Left colon (tissue), 2 donors: Measurements from ENCODE around the gene GOLPH3. TPM values are rescaled to one million over a fixed set of nuclear protein-coding genes. Genes with fewer than 3 reads are reported as not detected.
A peak's percentile ranks its signal among the peaks of the same experiment; 100 is the strongest.
"Not testable (repeated sequence)": the region's sequence is repeated elsewhere in the genome, so short reads cannot be mapped to it uniquely, and the experiment has no call there.

Experiments
- ATAC-seq: fragments of 200-7000 bp; cut with Tn5 transposase; one replicate; pipeline ENCODE4 v1.9.1; 2020; ENCODE audit warnings: mild to moderate bottlenecking, moderate library complexity
- DNase-seq, 2 donors: peaks; one replicate each; pipeline ENCODE4 v3.0.0-alpha.2; 2020
- intact Hi-C, 2 donors: fragments of 100-400 bp; cut with DNase I in 1 of 2; cut with micrococcal nuclease in 1 of 2; formaldehyde crosslinking; loops; one replicate each; pipeline versions ENCODE4 v1.11.2 to v1.14.0; 2022; cut with DNase I, micrococcal nuclease
- total RNA-seq, 2 donors: library from RNA; stranded (reverse); fragmentation: NEBNext Ultra II Directional; extraction: Animal tissue kit (Norgen Biotek cat#: 25700); gene quantifications; one replicate each; pipeline ENCODE4 v1.2.1, GENCODE V29; 2021
- donor health status: DM: no; HTN: no; CAD: no.
- donor health status: DM: yes; HTN: yes; CAD: no.

The GOLPH3 gene
- total RNA-seq, 2 donors from 2014 or later, result 123 to 131 TPM

GRCh38 chr5:32147236-32147635 lies 26.9 kb downstream of the GOLPH3 start:
- intact Hi-C loops, result no loop called here
- ATAC-seq (no peak), DNase-seq (no peak)

DNA sequence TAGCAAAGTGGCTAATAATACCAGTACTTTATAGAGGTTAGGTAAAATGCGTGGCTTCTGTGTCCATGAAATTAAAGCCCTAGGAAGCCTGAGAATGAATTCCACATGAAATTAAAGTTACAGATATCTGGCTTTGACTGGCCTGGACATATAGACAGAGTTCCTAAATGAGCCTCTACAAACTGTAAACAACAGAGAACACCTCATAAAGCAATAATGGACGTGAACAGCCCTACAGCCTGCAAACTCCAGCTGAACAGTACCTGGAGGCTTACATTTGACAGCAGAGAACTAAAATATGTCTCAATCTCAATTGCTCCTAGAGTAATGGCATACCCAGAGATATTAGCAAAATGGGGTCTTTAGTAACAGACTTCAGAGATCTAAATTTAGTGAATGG lies 28.7 kb downstream of the GOLPH3 start:
- DNase-seq (no peak), ATAC-seq (peak; percentile 88)
- intact Hi-C loops, result no loop called here

DNA sequence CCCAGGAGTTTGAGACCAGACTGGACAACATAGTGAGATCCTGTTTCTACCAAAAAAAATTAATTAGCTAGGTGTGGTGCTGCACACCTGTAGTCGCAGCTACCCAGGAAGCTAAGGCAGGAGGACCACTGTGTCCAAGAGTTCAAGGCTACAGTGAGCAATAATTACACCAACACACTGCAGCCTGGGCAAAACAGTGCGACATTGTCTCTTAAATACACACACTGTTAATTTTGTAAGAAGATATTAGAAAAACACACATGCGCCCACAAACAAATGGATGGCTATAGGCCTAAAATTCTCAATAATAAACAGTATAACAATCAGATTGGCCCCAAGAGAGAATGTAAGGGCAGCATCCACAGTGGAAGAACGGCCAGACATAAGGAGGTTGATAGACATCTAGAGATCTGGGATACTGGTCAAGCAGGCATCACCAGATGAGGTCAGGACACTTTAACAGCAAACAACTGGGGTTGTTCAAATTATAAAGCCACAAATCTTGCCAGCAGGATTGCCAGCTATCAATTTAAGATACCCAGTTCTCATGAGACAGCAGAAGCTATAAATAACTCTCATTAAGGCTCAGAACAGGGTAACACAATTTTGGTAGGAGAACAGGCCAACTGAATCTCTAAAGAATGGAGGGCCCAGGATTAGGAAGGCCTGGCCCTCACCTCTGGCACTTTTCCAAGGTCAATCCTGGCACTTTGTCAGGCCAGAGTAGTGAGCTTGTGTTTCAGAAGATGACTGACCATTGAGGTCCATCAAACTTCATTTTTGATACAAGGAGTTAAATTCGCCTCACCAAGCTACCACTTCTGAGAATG lies 29.5 kb downstream of the GOLPH3 start:
- ATAC-seq (no peak), DNase-seq (no peak)
- intact Hi-C loops, result no loop called here

GRCh38 chr5:32143617-32144377 lies 30.3 kb downstream of the GOLPH3 start:
- DNase-seq, result no peak
- no peak for ATAC-seq
- intact Hi-C loops, result no loop called here

DNA sequence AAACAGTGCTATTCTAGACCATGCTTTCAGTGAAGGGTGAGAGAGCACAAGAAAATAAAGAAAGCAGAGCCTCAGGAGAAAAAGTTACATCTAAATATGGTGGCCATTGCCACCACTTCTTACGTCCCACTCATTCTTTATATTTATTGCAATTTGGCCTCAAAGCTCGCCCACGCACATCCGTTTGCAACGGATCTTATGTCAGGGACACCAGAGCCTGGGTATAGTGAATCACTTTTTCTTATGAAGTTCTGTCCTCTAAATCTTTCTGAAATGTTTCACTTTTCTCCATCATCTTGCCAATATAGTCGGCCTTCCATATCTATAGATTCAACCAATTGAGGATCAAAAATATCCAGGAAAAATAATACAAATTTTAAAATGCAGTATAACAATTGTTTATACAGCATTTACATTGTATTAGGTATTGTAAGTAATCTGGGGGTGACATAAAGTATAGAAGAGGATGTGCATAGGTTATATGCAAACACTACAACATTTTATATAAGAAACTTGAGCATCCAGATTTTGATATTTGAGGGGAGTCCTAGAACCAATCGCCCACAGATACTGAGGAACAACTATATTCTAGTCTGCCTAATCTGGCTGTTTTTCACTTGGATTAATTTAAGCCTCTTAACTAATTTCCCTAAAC lies 35.2 kb downstream of the GOLPH3 start:
- intact Hi-C loops, result no loop called here
- no peak for DNase-seq
- ATAC-seq, result no peak

DNA sequence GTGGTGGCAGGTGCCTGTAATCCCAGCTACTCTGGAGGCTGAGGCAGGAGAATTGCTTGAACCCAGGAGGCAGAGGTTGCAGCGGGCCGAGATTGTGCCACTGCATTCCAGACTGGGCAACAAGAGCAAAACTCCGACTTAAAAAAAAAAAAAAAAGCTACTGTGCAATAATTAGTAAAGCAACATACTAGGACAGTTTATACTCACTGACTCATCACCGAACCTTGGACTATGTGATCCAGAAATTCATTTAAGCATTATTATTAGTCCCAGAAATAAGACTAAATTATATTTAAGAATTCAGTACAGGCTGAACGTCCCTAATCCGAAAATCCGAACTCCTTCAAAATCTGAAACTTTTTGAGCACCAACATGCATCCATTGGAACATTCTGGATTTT lies 37.8 kb downstream of the GOLPH3 start:
- intact Hi-C loops, result no loop called here
- DNase-seq (no peak), ATAC-seq (no peak)

GRCh38 chr5:32135086-32135485 lies 39.0 kb downstream of the GOLPH3 start:
- intact Hi-C loops, result no loop called here
- ATAC-seq, result no peak

GRCh38 chr5:32132757-32133156 lies 41.4 kb downstream of the GOLPH3 start:
- ATAC-seq, result no peak
- DNase-seq, result no peak
- intact Hi-C loops, result no loop called here

More at GRCh38 chr5:32135086-32135485, 39.0 kb downstream of the GOLPH3 start:
- no peak for DNase-seq

DNA sequence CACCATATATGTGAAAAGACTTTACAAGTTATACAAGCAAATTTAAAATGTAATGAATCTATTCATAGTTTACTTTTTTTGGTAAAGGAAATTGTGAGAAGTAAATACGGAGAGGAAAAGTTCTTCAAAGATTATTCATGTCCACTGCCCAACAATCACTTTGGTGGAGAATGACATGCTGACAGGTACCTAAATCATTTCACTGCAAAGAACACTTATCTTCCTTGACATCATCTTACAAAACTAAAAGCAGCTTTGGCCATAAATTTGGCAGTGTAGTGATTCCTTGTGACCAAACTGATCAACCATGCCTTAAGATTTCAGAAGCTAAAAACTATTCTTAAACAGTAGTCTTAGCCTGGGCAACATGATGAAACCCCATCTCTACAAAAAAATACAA lies 42.5 kb downstream of the GOLPH3 start:
- DNase-seq (no peak), ATAC-seq (no peak)
- intact Hi-C loops, result no loop called here

- intact Hi-C loops, result no loop called here
- no peak for DNase-seq
- ATAC-seq, result no peak
These were observed 43.3 kb downstream of the GOLPH3 start for GRCh38 chr5:32130865-32131264.

DNA sequence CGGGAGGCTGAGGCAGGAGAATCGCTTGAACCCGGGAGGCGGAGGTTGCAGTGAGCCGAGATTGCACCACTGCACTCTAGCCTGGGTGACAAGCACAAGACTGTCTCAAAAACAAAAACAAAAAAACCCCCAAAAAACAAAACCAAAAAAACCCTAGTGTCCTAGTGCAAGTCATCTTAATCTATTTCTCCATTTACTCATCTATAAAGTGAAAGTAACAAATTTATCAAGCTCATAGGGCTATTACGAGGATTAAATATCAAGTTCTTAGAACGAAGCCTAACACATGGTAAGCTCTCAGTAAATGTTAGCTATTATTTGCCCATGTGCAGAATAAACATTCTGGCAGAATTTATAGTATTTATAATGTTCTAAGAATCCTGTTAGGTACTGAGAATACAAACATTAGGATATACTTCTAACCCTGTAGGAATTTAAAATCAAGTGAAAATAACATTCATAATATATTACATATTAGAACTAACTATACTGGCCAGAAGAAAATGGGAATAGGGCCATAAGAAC lies 45.0 kb downstream of the GOLPH3 start:
- no peak for ATAC-seq
- no peak for DNase-seq
- intact Hi-C loops, result no loop called here

DNA sequence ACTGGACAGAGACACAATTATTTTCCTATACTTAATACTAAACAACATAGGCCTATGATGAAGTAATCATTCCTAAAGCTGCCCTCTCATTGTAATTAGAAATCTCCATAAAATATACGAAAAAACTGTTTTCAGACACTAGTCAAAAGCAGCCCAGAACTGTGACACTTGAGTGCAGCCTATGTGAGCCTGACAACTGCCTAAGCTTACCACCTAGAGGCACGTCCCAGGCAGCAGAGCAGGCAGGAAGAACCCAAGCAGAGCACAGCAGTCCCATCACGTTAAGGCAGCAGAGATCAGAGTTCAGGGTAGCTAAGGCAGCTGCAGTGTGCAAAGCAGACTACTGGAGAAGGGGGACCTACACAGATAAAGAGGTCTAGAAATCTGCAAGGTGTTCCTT lies 46.4 kb downstream of the GOLPH3 start:
- intact Hi-C loops, result no loop called here
- DNase-seq (no peak), ATAC-seq (no peak)

DNA sequence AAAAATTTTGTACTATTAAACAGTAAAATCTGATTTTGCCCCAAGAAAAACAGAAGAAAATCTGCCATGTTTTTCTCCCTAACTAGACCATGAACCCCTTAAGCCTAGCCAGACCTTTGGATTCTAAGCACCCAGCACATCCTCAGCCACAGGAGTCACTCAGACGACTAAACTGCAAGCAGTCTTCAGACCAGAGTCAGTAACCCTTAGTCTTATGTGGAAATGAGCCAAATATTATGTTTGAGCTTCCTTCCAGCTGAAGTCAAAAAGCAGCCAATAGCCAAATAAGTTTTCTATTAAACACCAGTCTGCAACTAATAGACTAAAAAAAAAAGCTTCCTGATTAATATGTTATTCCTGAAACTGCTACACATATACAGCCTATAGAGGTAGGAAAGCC lies 47.4 kb downstream of the GOLPH3 start:
- intact Hi-C loops, result no loop called here
- no peak for DNase-seq
- no peak for ATAC-seq

DNA sequence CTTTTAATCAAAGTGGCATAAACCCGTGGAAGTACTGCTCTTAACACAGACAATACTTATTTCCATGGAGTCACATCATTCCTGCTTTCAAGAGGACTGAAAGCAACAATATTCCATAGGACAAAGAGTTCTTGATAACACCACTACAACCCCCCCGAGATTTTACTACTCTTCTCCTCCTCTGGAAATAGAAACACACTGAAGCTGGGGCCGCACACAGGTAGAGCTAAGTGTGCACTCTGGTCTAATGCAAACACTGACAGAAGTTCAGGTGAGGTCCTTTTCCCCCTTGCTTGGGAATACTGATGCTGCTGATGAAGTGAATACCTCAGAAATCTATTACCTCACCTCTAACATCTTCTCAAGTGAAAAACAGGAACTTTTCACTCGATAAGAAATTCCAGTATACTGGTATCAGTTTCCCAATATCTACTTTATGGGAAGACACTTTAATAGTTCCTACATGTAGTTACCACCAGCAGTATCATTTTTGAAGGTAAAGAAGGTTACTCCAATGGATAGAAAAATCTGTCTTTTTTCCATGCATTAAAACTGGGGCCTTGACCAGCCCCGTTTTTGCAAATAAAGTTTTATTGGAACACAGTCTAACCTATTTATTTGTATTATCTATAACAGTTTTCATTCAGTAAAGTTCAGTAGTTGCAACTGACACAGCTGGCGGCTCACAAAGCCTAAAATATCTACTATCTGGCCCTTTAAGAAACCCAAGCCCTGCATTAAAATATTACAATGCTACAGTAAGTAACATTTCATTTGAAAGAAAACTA lies 50.0 kb downstream of the GOLPH3 start:
- ATAC-seq (no peak), DNase-seq (no peak)
- intact Hi-C loops, result no loop called here

- intact Hi-C loops, result no loop called here
- no peak for DNase-seq
- ATAC-seq, result no peak
These were observed 50.9 kb downstream of the GOLPH3 start for GRCh38 chr5:32123058-32123805.

DNA sequence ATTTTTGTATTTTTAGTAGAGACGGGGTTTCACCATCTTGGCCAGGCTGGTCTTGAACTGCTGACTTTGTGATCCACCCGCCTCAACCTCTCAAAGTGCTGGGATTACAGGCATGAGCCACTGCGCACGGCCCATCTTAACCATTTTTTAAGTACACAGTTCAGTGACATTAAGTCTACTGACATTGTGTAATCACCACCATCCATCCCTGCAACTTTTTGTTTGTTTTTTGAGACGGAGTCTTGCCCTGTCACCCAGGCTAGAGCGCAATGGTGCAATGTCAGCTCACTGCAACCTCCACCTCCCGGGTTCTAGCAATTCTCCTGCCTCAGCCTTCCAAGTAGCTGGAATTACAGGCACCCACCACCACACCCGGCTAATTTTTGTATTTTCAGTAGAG lies 55.2 kb downstream of the GOLPH3 start:
- intact Hi-C loops, ATAC-seq, DNase-seq: not testable (repeated sequence)

GRCh38 chr5:32116574-32117313 lies 57.4 kb downstream of the GOLPH3 start:
- DNase-seq, result no peak
- intact Hi-C loops, result no loop called here
- ATAC-seq, result no peak

GRCh38 chr5:32115985-32116384 lies 58.1 kb downstream of the GOLPH3 start:
- intact Hi-C loops, result no loop called here
- ATAC-seq, result peak; percentile 48
- DNase-seq, result no peak
